Right cardiac atrium (tissue), 5 donors: Measurements from ENCODE around the gene GAR1. TPM values are rescaled to one million over a fixed set of nuclear protein-coding genes. Genes with fewer than 3 reads are reported as not detected.
"Not testable (repeated sequence)": the region's sequence is repeated elsewhere in the genome, so short reads cannot be mapped to it uniquely, and the experiment has no call there.

ENCODE experiments used
- ATAC-seq, 2 donors: fragments of 200-7000 bp; cut with Tn5 transposase; one replicate each; pipeline versions ENCODE4 v1.8.0 to v1.9.1; 2020; ENCODE audit warnings: moderate library complexity in 2 of 2, mild to moderate bottlenecking in 1 of 2
- DNase-seq, 3 donors: peaks; one replicate each; pipeline ENCODE4 v3.0.0-alpha.2; 2020
- H3K27ac ChIP-seq: one replicate; pipeline ENCODE4 v1.5.1; 2013; ENCODE audit warnings: mild to moderate bottlenecking, low read length, control low read depth, moderate library complexity
- H3K27me3 ChIP-seq: one replicate; pipeline ENCODE4 v1.6.1; 2013; ENCODE audit not compliant: control insufficient read depth, insufficient read depth
- H3K4me1 ChIP-seq: one replicate; pipeline ENCODE4 v1.6.1; 2013; ENCODE audit warnings: low read length; ENCODE audit not compliant: control insufficient read depth, insufficient read depth
- H3K4me3 ChIP-seq: one replicate; pipeline ENCODE4 v1.5.1; 2013; ENCODE audit warnings: low read length, control low read depth
- H3K9me3 ChIP-seq: one replicate; pipeline ENCODE4 v1.6.1; 2013; ENCODE audit warnings: low read length; ENCODE audit not compliant: control insufficient read depth
- WGBS: extraction: QIAGEN DNeasy Blood & Tissue Kit; methylation state at CpG from one replicate; pipeline ENCODE4 v1.1.7; 2013; 5-methylcytosine and 5-hydroxymethylcytosine counted together
- intact Hi-C, 4 donors: fragments of 100-400 bp; cut with DNase I; formaldehyde crosslinking; loops; one replicate each; pipeline versions ENCODE4 v1.11.0 to v1.14.0; 2022 to 2023
- polyA plus RNA-seq: library from polyadenylated mRNA; stranded (reverse); fragments of 200-250 nt; gene quantifications from one replicate; pipeline ENCODE4 v1.2.3, GENCODE V29; 2013
- total RNA-seq, 4 donors: library from RNA; stranded (reverse); fragmentation: NEBNext Ultra II Directional; extraction: Animal tissue kit (Norgen Biotek cat#: 25700); gene quantifications; one replicate each; pipeline ENCODE4 v1.2.1, GENCODE V29; 2021
- donor health status: healthy with polysubstance abuse.
- donor health status: DM: no; HTN: yes; CAD: no.
- donor health status: DM: no; HTN: no; CAD: no.
- donor health status: DM: no; HTN: yes; CAD: no; lungs with severe emphysema.
- donor health status: DM: yes; HTN: yes; CAD: no.

GAR1 gene
- total and polyA plus RNA-seq, 5 donors = 6.5 to 13.6 (median 10.0) TPM

DNA sequence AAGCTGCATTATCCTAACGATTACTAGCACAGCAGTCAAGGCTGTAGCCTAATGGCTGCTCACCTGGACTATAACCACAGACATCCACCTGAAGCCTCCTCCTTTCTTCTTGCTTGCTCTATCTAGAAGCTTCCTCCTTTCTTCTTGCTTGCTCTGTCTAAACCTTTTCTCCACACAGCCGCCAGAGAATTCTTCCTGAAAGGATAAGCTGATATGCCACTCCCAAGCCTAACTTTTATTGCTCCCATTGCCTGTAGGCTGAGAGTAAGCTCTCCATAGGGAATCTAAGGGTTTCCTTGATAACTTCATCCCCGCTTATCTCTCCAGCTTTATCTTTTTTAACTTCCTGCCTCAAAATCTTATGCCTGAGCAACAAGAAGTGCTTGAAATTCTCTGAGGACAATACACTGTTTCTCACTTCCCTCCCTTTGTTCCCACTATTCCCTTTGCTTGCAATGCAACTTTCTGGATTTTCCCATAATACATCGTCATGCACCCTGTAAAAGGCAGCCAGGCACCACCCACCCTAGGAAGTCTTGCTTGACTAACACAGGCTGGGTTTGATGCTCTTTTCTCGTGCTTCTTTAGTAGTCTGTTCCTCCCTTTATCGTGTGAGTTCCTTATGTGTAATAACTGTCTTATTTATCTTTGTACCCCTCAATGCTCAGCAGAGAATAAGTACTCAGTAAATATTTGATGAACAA lies 31.0 kb downstream of the GAR1 start:
- H3K4me1 ChIP-seq = no peaks in the 10 kb centered on the region
- no peaks in the 10 kb centered on the region for H3K9me3 ChIP-seq
- intact Hi-C loops = no loop called here
- no peaks in the 10 kb centered on the region for H3K27me3 ChIP-seq
- WGBS = 32% methylated on average over 6 of the region's 6 CpGs
- no peak overlapping the region for H3K27ac ChIP-seq
- DNase-seq (no peak), ATAC-seq (no peak)
- no peak overlapping the region for H3K4me3 ChIP-seq

DNA sequence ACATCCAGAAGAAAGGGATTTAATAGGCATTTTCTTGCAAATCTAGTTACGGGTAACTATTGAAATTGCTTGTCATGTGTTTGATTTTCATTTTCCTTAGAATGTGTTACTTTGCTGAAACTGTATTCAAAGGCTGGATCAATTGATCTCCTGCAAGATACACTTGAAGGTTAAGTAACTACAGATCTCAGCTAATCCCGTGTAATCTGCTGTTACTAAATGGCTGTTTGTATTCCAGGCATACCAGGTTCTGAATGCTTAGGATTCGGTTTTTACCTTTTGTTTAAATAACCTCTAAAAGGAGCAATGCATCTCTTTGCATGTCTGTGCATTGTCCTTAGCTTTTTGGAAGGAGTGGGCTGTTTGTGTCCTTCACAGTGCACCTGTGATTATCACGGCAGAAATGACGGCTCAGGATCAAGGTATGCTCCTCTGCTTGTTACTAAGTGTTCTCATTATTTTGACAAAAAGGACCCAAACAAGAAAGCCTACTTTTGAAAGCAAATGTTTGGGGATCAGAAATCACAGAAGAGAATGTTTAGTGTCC lies 32.4 kb downstream of the GAR1 start, which contains the start of gene LRIT3:
LRIT3 (plus strand) TSS at position 212 of the 547 bp plus-strand sequence; CDS start at position 307, 95 bp downstream.
- no peak within 1 kb of the TSS for H3K27ac ChIP-seq
- WGBS = 84% methylated on average over 5 of the region's 5 CpGs
- no peaks in the 10 kb centered on the region for H3K9me3 ChIP-seq
- ATAC-seq (no peak), DNase-seq (no peak)
- no peak within 1 kb of the TSS for H3K4me3 ChIP-seq
- no peaks in the 10 kb centered on the region for H3K4me1 ChIP-seq
- H3K27me3 ChIP-seq = no peaks in the 10 kb centered on the region
- intact Hi-C loops = no loop called here

DNA sequence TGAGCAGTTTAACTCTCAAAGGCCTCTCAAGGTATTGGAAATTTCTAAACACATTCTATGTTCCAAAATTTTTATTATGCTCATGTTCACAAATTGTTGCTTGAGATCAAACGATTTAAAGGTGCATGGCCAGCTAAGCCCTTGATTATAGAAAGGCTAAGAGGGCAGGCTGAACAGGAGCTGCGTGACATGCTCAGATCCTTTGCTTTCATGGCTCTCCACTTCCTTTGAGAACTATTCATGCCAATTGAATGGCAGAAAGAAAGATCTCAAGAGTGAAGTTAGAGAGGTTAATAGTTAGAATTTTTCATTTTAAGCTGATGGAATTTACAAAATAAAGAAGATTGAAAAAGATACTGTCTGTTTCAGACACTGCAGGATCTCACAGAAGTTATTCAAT lies 32.9 kb downstream of the GAR1 start:
- Histone ChIP-seq H3K4me1 (no peaks in the 10 kb centered on the region), H3K4me3 (no peak overlapping the region), H3K9me3 (no peaks in the 10 kb centered on the region), H3K27me3 (no peaks in the 10 kb centered on the region), H3K27ac (no peak overlapping the region)
- no peak for DNase-seq
- intact Hi-C loops = no loop called here
- ATAC-seq = no peak
- WGBS = 74% methylated on average over 2 of the region's 2 CpGs

DNA sequence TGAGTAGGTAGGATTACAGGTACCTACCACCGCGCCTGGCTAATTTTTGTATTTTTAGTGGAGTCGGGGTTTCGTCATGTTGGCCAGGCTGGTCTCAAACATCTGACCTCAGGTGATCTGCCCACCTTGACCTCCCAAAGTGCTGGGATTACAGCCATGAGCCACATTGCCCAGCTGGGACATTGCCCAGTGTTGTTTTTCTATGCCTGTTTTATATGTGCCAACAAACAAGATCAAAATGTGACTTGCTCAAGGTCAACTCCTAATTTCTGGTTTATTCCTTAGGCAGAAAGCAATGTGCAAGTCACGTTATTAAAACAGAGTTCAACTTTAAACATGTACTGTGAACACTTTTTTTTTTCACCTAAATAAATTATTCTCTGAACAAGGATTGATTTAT lies 35.0 kb downstream of the GAR1 start:
- H3K27me3 ChIP-seq = no peaks in the 10 kb centered on the region
- DNase-seq (no peak), ATAC-seq (no peak)
- intact Hi-C loops = no loop called here
- H3K4me3 ChIP-seq = no peak overlapping the region
- no peak overlapping the region for H3K27ac ChIP-seq
- H3K9me3 ChIP-seq = no peaks in the 10 kb centered on the region
- H3K4me1 ChIP-seq = no peaks in the 10 kb centered on the region
- 75% methylated on average over 5 of the region's 5 CpGs for WGBS

DNA sequence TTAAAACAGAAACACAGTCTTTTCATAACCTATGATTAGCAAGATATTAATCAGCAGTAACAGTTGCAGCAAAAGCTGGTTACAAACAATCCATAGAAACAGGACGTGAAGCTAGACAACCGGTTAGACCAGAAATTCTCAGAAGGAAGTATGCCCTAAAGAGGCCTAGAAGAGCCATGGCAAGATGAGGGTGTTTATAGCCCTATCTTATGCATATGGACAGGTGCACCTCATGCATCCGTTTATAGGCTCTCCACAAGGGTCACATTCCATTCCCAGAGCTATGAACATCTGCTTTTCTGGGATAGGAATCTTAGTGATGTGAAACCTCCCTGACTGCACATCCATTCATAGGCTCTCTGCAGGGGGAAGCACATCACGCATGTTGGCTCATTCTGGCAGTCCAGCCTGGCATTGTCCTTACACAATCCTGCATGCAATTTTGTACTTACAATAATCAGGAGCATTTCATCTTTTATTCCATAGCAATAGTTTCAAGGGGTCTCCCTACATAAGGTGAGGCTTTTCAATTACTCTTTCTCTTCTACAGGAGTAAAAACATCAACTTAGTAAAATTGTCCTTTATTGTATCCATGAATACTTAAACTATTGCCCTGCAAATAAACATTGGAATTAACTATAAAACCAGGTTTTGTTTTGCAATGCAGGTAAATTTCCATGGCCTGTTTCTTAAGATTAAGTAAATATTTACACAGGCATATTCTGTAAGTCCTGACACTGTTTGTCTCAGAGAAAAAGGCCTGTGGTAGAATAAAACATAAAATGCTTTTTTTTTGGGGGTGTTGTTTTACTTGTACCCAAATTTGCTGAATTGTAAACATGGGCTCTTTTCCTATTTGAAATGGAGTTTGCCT lies 44.1 kb downstream of the GAR1 start:
- DNase-seq, H3K27ac ChIP-seq, H3K4me3 ChIP-seq, H3K27me3 ChIP-seq, intact Hi-C loops, H3K4me1 ChIP-seq, ATAC-seq, H3K9me3 ChIP-seq: not testable (repeated sequence)
- 88% methylated on average over 4 of the region's 4 CpGs for WGBS

DNA sequence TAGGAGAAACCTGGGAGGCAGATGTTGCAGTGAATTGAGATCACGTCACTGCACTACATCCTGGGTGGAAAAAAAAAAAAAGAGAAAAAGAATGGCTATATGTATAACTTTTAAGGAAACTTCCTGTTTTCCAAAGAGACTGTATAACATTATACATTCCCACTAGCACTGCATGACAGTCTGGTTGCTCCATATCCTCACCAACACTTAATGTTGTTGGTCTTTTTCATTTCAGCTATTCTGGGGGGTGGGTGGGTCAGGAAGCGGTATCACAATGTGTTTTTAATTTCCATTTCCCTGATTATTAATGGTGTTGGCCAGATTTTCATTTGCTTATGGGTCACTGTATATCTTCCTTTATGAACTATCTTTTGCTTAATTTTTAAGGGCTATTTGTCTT lies 45.7 kb downstream of the GAR1 start:
- intact Hi-C loops = no loop called here
- no peak overlapping the region for H3K27ac ChIP-seq
- DNase-seq = no peak
- H3K4me3 ChIP-seq = no peak overlapping the region
- H3K4me1 ChIP-seq = no peaks in the 10 kb centered on the region
- 93% methylated on average over 2 of the region's 2 CpGs for WGBS
- ATAC-seq = no peak
- no peaks in the 10 kb centered on the region for H3K9me3 ChIP-seq
- no peaks in the 10 kb centered on the region for H3K27me3 ChIP-seq

DNA sequence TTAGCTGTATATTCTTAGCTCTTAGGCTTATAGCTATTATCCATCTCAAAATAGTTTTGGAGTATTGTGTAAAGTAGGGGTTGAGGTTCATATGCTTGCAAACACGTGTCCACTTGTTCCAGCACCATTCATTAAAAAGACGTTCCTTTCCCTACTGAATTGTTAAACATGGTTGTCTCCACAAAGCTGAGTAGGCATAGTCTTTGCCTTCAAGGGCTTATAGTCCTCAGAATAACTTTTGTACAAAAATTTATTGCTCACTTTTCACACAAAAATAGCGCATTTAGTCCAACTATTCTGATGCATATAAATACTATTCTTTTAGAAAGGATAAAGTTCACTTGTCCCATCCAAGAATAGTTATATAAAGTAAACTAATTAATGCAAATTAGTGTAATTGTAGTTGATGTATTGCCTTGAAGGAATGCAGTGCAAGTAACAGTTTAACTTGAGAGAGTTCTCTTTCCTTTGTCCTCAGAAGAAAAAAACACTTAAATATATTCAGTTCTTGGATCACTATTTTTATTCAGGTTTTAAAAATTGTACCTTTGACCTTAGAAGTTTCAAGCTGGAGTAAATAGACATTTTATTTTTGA lies 46.5 kb downstream of the GAR1 start:
- intact Hi-C loops = no loop called here
- Histone ChIP-seq H3K9me3 (no peaks in the 10 kb centered on the region), H3K4me1 (no peaks in the 10 kb centered on the region), H3K27ac (no peak overlapping the region), H3K27me3 (no peaks in the 10 kb centered on the region), H3K4me3 (no peak overlapping the region)
- DNase-seq = no peak
- WGBS = 87% methylated on average over 3 of the region's 3 CpGs
- no peak for ATAC-seq

DNA sequence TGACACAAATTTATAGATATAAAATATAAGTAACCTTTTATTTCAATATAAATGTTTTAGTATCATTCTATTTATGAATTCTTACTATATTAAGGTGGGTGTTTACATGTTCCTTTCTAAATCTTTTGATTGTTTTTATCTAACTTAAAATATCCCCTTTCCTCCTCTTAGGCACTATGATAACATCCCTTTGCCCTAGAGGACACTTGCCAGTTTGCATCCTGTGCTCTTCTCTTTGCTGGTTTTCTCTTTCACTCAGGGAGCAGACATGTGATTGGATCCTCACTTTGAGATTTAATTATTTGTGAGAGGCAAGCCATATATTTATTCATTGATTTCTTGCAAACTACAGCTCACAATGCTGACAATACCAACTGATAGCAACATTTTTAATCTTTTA lies 48.6 kb downstream of the GAR1 start:
- H3K4me1 ChIP-seq = no peaks in the 10 kb centered on the region
- DNase-seq (no peak), ATAC-seq (no peak)
- no peak overlapping the region for H3K27ac ChIP-seq
- no peaks in the 10 kb centered on the region for H3K9me3 ChIP-seq
- intact Hi-C loops = no loop called here
- no peak overlapping the region for H3K4me3 ChIP-seq
- no peaks in the 10 kb centered on the region for H3K27me3 ChIP-seq

DNA sequence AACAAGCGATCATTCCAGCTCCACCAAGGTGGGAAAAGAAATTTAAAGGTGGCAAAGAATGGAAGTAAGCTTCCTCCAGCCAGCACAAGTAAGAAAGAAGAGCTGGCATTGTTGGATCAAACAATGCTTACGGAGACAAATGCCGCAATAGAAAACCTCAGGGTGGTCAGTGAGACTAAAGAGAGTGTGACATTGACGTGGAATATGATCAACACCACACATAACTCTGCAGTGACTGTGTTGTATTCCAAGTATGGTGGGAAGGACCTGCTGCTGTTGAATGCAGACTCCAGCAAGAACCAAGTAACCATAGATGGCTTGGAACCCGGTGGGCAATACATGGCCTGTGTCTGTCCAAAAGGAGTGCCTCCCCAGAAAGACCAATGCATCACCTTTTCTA lies 54.5 kb downstream of the GAR1 start:
- 95% methylated on average over 5 of the region's 5 CpGs for WGBS
- intact Hi-C loops = no loop called here

DNA sequence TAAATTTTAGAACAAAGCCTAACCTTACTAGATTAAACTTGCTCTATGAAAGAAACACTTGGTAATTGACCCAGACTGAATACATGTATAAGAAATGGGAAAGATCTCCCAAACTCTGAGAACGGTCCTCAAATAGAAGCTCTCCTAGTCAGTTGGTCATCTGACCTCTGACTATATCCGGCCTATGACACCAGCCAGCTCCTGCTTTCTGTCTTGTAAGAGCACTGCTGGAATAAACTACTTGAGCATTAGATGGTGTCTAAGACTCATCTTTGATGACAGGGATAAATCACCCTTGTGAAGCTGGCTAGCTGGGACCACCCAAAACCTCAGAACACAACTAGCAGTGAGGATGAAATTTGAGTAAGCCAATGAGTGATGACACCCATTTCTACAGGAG lies 56.5 kb downstream of the GAR1 start:
- H3K27me3 ChIP-seq = no peaks in the 10 kb centered on the region
- H3K4me1 ChIP-seq = no peaks in the 10 kb centered on the region
- WGBS = 92% methylated on average over 2 of the region's 2 CpGs
- H3K4me3 ChIP-seq = no peak overlapping the region
- ATAC-seq = no peak
- no peaks in the 10 kb centered on the region for H3K9me3 ChIP-seq
- DNase-seq = no peak
- intact Hi-C loops = no loop called here
- H3K27ac ChIP-seq = no peak overlapping the region

More for the DNA sequence above, 54.5 kb downstream of the GAR1 start:
- ATAC-seq (no peak), DNase-seq (no peak)
- Histone ChIP-seq H3K27ac (no peak overlapping the region), H3K27me3 (no peaks in the 10 kb centered on the region), H3K4me1 (no peaks in the 10 kb centered on the region), H3K9me3 (no peaks in the 10 kb centered on the region), H3K4me3 (no peak overlapping the region)
